Neural cell (in vitro differentiated cells): ENCODE results near the gene EHD4. TPM values are rescaled to one million over a fixed set of nuclear protein-coding genes. Genes with fewer than 3 reads are reported as not detected.

ENCODE experiments used
- H2AFZ ChIP-seq: fragments of 200-600, 300-800 bp; sonication (generic), shearing (Covaris generic); 2 replicates; pipeline ENCODE4 v1.6.0; 2014; ENCODE audit warnings: low read depth, mild to moderate bottlenecking, antibody characterized with exemption, low read length, moderate library complexity
- H3F3A ChIP-seq: fragments of 200-600 bp; shearing (Covaris generic); 2 replicates; pipeline ENCODE4 v1.6.1; 2016; ENCODE audit warnings: mild to moderate bottlenecking, moderate library complexity, mixed read lengths, antibody characterized with exemption, low read length; ENCODE audit not compliant: insufficient read depth, poor library complexity, severe bottlenecking
- H3K27ac ChIP-seq: fragments of 200-600, 300-800 bp; sonication (generic), shearing (Covaris generic); 2 replicates; pipeline ENCODE4 v1.5.1; 2014; ENCODE audit warnings: mild to moderate bottlenecking, low read length, moderate library complexity
- H3K27me3 ChIP-seq: fragments of 300-800, 200-600 bp; sonication (generic), shearing (Covaris generic); 2 replicates; pipeline ENCODE4 v1.6.0; 2014; ENCODE audit warnings: mild to moderate bottlenecking, low read depth, low read length, moderate library complexity; ENCODE audit not compliant: insufficient read depth
- H3K36me3 ChIP-seq: fragments of 300-800, 200-600 bp; sonication (generic), shearing (Covaris generic); 2 replicates; pipeline ENCODE4 v1.5.1; 2014; ENCODE audit warnings: mild to moderate bottlenecking, antibody characterized with exemption, low read length, moderate library complexity; ENCODE audit not compliant: insufficient read depth
- H3K4me2 ChIP-seq: fragments of 300-800, 200-600 bp; sonication (generic), shearing (Covaris generic); 2 replicates; pipeline ENCODE4 v1.6.0; 2014; ENCODE audit warnings: mild to moderate bottlenecking, low read length
- H3K4me3 ChIP-seq: fragments of 300-800, 200-600 bp; sonication (generic), shearing (Covaris generic); 2 replicates; pipeline ENCODE4 v1.5.1; 2014; ENCODE audit warnings: mild to moderate bottlenecking, low read length, moderate library complexity
- H3K79me2 ChIP-seq: fragments of 200-600 bp; shearing (Covaris generic); replicated peaks from 2 replicates; pipeline ENCODE4 v1.6.0; 2014; ENCODE audit warnings: mild to moderate bottlenecking, low read length, moderate library complexity; ENCODE audit not compliant: insufficient read depth
- H3K9ac ChIP-seq: fragments of 300-800, 200-600 bp; sonication (generic), shearing (Covaris generic); 2 replicates; pipeline ENCODE4 v1.6.1; 2016; ENCODE audit warnings: mild to moderate bottlenecking, low read length, mixed read lengths
- H3K9me2 ChIP-seq: fragments of 200-600 bp; shearing (Covaris generic); 2 replicates; pipeline ENCODE4 v1.6.1; 2016; ENCODE audit warnings: mild to moderate bottlenecking, low read length, mixed read lengths; ENCODE audit not compliant: insufficient read depth
- H3K9me3 ChIP-seq: fragments of 200-600, 300-800 bp; sonication (generic), shearing (Covaris generic); 2 replicates; pipeline ENCODE4 v1.6.1; 2016; ENCODE audit warnings: mild to moderate bottlenecking, mixed run types, low read length, moderate library complexity, mixed read lengths
- H4K20me1 ChIP-seq: fragments of 200-600 bp; shearing (Covaris generic); 2 replicates; pipeline ENCODE4 v1.6.1; 2016; ENCODE audit warnings: mild to moderate bottlenecking, mixed run types; ENCODE audit not compliant: insufficient read depth
- CTCF ChIP-seq: fragments of 450-650 bp; IDR thresholded peaks from 2 replicates; pipeline ENCODE4 v1.5.1; 2014; ENCODE audit warnings: antibody characterized with exemption, mild to moderate bottlenecking, moderate library complexity; ENCODE audit not compliant: poor library complexity, severe bottlenecking
- EP300 ChIP-seq: fragments of 450-650 bp; conservative IDR thresholded peaks from 2 replicates; pipeline ENCODE4 v1.6.1; 2014; ENCODE audit warnings: antibody characterized with exemption, mild to moderate bottlenecking, moderate library complexity; ENCODE audit not compliant: poor library complexity, severe bottlenecking
- EZH2 ChIP-seq: fragments of 200-600, 300-800 bp; shearing (Covaris generic), sonication (generic); IDR thresholded peaks from 2 replicates; pipeline ENCODE4 v1.6.1; 2014; ENCODE audit warnings: antibody characterized with exemption, low read length, borderline replicate concordance, mild to moderate bottlenecking; ENCODE audit not compliant: insufficient read depth, poor library complexity, severe bottlenecking
- MXI1 ChIP-seq: fragments of 450-650 bp; conservative IDR thresholded peaks from 2 replicates; pipeline ENCODE4 v1.6.1; 2014; ENCODE audit warnings: antibody characterized with exemption, mild to moderate bottlenecking; ENCODE audit not compliant: poor library complexity, severe bottlenecking
- POLR2AphosphoS5 ChIP-seq: IDR thresholded peaks from 2 replicates; pipeline ENCODE4 v1.6.1; 2012
- RAD21 ChIP-seq: fragments of 450-650 bp; conservative IDR thresholded peaks from 2 replicates; pipeline ENCODE4 v1.6.1; 2014; ENCODE audit warnings: antibody characterized with exemption, mild to moderate bottlenecking, moderate library complexity
- SMC3 ChIP-seq: fragments of 450-650 bp; conservative IDR thresholded peaks from 2 replicates; pipeline ENCODE4 v1.6.1; 2014; ENCODE audit warnings: antibody characterized with exemption, mild to moderate bottlenecking, moderate library complexity; ENCODE audit not compliant: poor library complexity
- TAF1 ChIP-seq: IDR thresholded peaks from 2 replicates; pipeline ENCODE4 v1.6.1; 2012; ENCODE audit warnings: low read depth
- polyA plus RNA-seq: library from polyadenylated mRNA; depleted of rRNA; stranded (reverse); fragments of >200 nt; gene quantifications from 2 replicates; pipeline ENCODE4 v1.2.3, GENCODE V29; 2014
- TF ChIP-seq, protein P1 (sequence below): IDR thresholded peaks from 2 replicates; pipeline ENCODE4 v1.6.1; 2012; ENCODE audit warnings: borderline replicate concordance

Gene EHD4
- polyA plus RNA-seq, 1 donor from 2014 or later, result 0.09 TPM

DNA sequence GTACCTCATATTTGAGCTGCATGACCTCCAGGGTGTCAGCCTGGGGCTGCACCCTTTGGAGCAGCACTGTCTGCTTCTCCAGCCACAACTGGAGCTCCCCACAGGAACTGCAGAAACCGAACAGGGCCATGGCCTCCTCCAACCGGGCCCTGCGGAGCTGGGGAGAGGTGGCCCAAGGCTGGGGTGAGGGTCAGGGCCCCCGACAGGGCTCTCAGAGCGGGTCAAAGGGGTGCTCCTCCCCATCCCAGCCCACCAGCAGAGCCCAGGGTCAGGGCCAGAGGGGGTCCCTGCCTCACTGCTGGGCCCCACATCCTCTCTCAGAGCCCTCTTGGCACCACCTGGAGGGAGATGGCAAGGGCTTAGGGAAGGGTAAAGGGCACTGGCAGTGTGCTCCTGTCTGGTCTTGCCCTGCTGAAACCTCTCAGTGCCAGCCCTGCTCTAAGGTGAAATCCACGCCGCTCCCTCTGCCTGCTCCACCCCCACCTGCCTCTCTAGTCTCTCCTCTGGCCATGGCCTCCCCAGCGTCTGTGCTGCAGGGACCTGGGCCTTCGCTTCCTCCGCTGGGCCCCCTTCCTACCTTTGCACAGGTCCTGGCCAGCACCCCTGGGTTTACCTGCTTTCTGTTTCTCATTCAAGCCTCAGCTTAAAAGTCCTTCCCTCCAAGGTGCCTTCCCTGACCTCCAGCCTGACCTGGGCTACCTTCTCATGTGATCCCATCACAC is 92.0 kb downstream of the EHD4 start:
- no peak overlapping the region for H3K27ac ChIP-seq
- TF ChIP-seq POLR2AphosphoS5, result no peak
- TF ChIP-seq, protein P1, sequence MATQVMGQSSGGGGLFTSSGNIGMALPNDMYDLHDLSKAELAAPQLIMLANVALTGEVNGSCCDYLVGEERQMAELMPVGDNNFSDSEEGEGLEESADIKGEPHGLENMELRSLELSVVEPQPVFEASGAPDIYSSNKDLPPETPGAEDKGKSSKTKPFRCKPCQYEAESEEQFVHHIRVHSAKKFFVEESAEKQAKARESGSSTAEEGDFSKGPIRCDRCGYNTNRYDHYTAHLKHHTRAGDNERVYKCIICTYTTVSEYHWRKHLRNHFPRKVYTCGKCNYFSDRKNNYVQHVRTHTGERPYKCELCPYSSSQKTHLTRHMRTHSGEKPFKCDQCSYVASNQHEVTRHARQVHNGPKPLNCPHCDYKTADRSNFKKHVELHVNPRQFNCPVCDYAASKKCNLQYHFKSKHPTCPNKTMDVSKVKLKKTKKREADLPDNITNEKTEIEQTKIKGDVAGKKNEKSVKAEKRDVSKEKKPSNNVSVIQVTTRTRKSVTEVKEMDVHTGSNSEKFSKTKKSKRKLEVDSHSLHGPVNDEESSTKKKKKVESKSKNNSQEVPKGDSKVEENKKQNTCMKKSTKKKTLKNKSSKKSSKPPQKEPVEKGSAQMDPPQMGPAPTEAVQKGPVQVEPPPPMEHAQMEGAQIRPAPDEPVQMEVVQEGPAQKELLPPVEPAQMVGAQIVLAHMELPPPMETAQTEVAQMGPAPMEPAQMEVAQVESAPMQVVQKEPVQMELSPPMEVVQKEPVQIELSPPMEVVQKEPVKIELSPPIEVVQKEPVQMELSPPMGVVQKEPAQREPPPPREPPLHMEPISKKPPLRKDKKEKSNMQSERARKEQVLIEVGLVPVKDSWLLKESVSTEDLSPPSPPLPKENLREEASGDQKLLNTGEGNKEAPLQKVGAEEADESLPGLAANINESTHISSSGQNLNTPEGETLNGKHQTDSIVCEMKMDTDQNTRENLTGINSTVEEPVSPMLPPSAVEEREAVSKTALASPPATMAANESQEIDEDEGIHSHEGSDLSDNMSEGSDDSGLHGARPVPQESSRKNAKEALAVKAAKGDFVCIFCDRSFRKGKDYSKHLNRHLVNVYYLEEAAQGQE, result no peak
- TF ChIP-seq MXI1, result no peak
- peaks cover 27% of the 10 kb centered on the region for H3K27me3 ChIP-seq

GRCh38 chr15:41879321-41879845 is 93.0 kb downstream of the EHD4 start:
- H3K9me3 ChIP-seq, result no peaks in the 10 kb centered on the region
- no peak overlapping the region for H3K4me3 ChIP-seq
- H4K20me1 ChIP-seq, result no peaks in the 10 kb centered on the region
- no peaks in the 10 kb centered on the region for H3K36me3 ChIP-seq
- no peak overlapping the region for H3K9ac ChIP-seq
- H3K4me2 ChIP-seq, result no peak overlapping the region
- H2AFZ ChIP-seq, result no peak overlapping the region
- no peak for TF ChIP-seq POLR2AphosphoS5
- TF ChIP-seq TAF1, result no peak
- TF ChIP-seq SMC3, result no peak
- H3K27ac ChIP-seq, result no peak overlapping the region
- no peaks in the 10 kb centered on the region for H3K79me2 ChIP-seq
- H3K9me2 ChIP-seq, result no peaks in the 10 kb centered on the region
- no peaks in the 10 kb centered on the region for H3F3A ChIP-seq
- H3K27me3 ChIP-seq, result peaks cover 27% of the 10 kb centered on the region

More for the DNA sequence above, 92.0 kb downstream of the EHD4 start:
- H3K9me2 ChIP-seq, result no peaks in the 10 kb centered on the region
- no peaks in the 10 kb centered on the region for H3K9me3 ChIP-seq
- no peak overlapping the region for H3K9ac ChIP-seq
- no peaks in the 10 kb centered on the region for H4K20me1 ChIP-seq
- H3K79me2 ChIP-seq, result no peaks in the 10 kb centered on the region
- no peak overlapping the region for H2AFZ ChIP-seq
- H3K36me3 ChIP-seq, result no peaks in the 10 kb centered on the region
- H3F3A ChIP-seq, result no peaks in the 10 kb centered on the region
- H3K4me2 ChIP-seq, result no peak overlapping the region
- no peak overlapping the region for H3K4me3 ChIP-seq

GRCh38 chr15:41878355-41878699 is 94.0 kb downstream of the EHD4 start:
- no peak overlapping the region for H3K27ac ChIP-seq
- no peaks in the 10 kb centered on the region for H3F3A ChIP-seq
- no peaks in the 10 kb centered on the region for H3K79me2 ChIP-seq
- no peak overlapping the region for H3K9ac ChIP-seq
- peaks cover 27% of the 10 kb centered on the region for H3K27me3 ChIP-seq
- no peak for TF ChIP-seq RAD21
- no peak for TF ChIP-seq CTCF
- TF ChIP-seq EZH2, result no peak
- TF ChIP-seq, protein P1, result no peak
- no peak for TF ChIP-seq EP300
- no peak for TF ChIP-seq SMC3
- no peak for TF ChIP-seq MXI1
- no peak overlapping the region for H2AFZ ChIP-seq
- H3K9me3 ChIP-seq, result no peaks in the 10 kb centered on the region
- H3K4me2 ChIP-seq, result no peak overlapping the region
- no peaks in the 10 kb centered on the region for H3K36me3 ChIP-seq
- H3K4me3 ChIP-seq, result no peak overlapping the region
- no peaks in the 10 kb centered on the region for H4K20me1 ChIP-seq
- no peaks in the 10 kb centered on the region for H3K9me2 ChIP-seq
